Measurements from ENCODE around the gene CCR1.
"Not testable (repeated sequence)": the region's sequence is repeated elsewhere in the genome, so short reads cannot be mapped to it uniquely, and the experiment has no call there.

The CCR1 gene

GRCh38 chr3:46162975-46163555 lies 45.0 kb downstream of the CCR1 start:
- no peak overlapping the region for H3K4me3 ChIP-seq (ENCODE audit: low read depth, low read length)
- no peak for TF ChIP-seq CTCF (IDR thresholded peaks at IDR 0.05; ENCODE audit: low read depth, low read length, missing control alignments)
- in situ Hi-C loops (cut with HindIII; ENCODE audit: low sequenced_read_pairs): no loop called here
- no peak for DNase-seq (ENCODE audit: low read depth)

GRCh38 chr3:46157685-46158084 lies 50.4 kb downstream of the CCR1 start:
- in situ Hi-C loops (cut with HindIII; ENCODE audit: low sequenced_read_pairs); DNase-seq (ENCODE audit: low read depth); H3K4me3 ChIP-seq (ENCODE audit: low read depth, low read length): not testable (repeated sequence)

GRCh38 chr3:46154311-46154710 lies 53.8 kb downstream of the CCR1 start:
- in situ Hi-C loops (cut with HindIII; ENCODE audit: low sequenced_read_pairs): no loop called here
- no peak overlapping the region for H3K4me3 ChIP-seq (ENCODE audit: low read depth, low read length)
- TF ChIP-seq CTCF (IDR thresholded peaks at IDR 0.05; ENCODE audit: low read depth, low read length, missing control alignments): no peak
- DNase-seq (ENCODE audit: low read depth): no peak
